GM23248 (cell line): ENCODE results near the gene NF1. TPM values are rescaled to one million over a fixed set of nuclear protein-coding genes. Genes with fewer than 3 reads are reported as not detected.
"Not testable (repeated sequence)": the region's sequence is repeated elsewhere in the genome, so short reads cannot be mapped to it uniquely, and the experiment has no call there.

Experiments used
- DNase-seq: peaks from one replicate; pipeline ENCODE4 v3.0.0-alpha.2; 2015
- H2AFZ ChIP-seq: fragments of 200-600 bp; sonication (generic); 2 replicates; pipeline ENCODE4 v1.6.1; 2016; ENCODE audit warnings: antibody characterized with exemption
- H3F3A ChIP-seq: fragments of 200-600 bp; sonication (generic); 2 replicates; pipeline ENCODE4 v1.6.1; 2016; ENCODE audit warnings: mild to moderate bottlenecking, antibody characterized with exemption, mixed run types; ENCODE audit not compliant: insufficient read depth
- H3K27ac ChIP-seq: fragments of 200-600 bp; sonication (generic); 2 replicates; pipeline ENCODE4 v1.5.1; 2016; ENCODE audit warnings: mild to moderate bottlenecking
- H3K27me3 ChIP-seq: fragments of 200-600 bp; sonication (generic); replicated peaks from 2 replicates; pipeline ENCODE4 v1.6.1; 2016; ENCODE audit warnings: mild to moderate bottlenecking; ENCODE audit not compliant: insufficient read depth
- H3K36me3 ChIP-seq: fragments of 200-600 bp; sonication (generic); 2 replicates; pipeline ENCODE4 v1.6.1; 2016; ENCODE audit warnings: low read depth, mild to moderate bottlenecking
- H3K4me1 ChIP-seq: fragments of 200-600 bp; sonication (generic); 2 replicates; pipeline ENCODE4 v1.6.1; 2016; ENCODE audit warnings: mild to moderate bottlenecking; ENCODE audit not compliant: insufficient read depth
- H3K4me2 ChIP-seq: fragments of 200-600 bp; sonication (generic); one replicate; pipeline ENCODE4 v1.6.1; 2016; ENCODE audit warnings: mild to moderate bottlenecking; ENCODE audit not compliant: unreplicated experiment
- H3K4me3 ChIP-seq: fragments of 200-600 bp; sonication (generic); 2 replicates; pipeline ENCODE4 v1.5.1; 2016; ENCODE audit warnings: mild to moderate bottlenecking
- H3K79me2 ChIP-seq: fragments of 200-600 bp; sonication (generic); 2 replicates; pipeline ENCODE4 v1.6.1; 2016; ENCODE audit warnings: mild to moderate bottlenecking; ENCODE audit not compliant: insufficient read depth
- H3K9ac ChIP-seq: fragments of 200-600 bp; sonication (generic); 2 replicates; pipeline ENCODE4 v1.6.1; 2016; ENCODE audit warnings: mild to moderate bottlenecking
- H3K9me2 ChIP-seq: fragments of 200-600 bp; sonication (generic); 2 replicates; pipeline ENCODE4 v1.6.1; 2016; ENCODE audit warnings: mixed run types, mild to moderate bottlenecking, moderate library complexity; ENCODE audit not compliant: insufficient read depth
- H3K9me3 ChIP-seq: fragments of 200-600 bp; sonication (generic); one replicate; pipeline ENCODE4 v1.6.1; 2017; ENCODE audit warnings: low read depth
- H4K20me1 ChIP-seq: fragments of 200-600 bp; sonication (generic); 2 replicates; pipeline ENCODE4 v1.6.0; 2016; ENCODE audit not compliant: insufficient read depth
- EZH2 ChIP-seq: fragments of 200-600 bp; sonication (generic); IDR thresholded peaks from 2 replicates; pipeline ENCODE4 v1.6.1; 2018; ENCODE audit warnings: antibody characterized with exemption, mild to moderate bottlenecking; ENCODE audit not compliant: insufficient read depth, poor library complexity, severe bottlenecking
- EZH2phosphoT487 ChIP-seq: fragments of 200-600 bp; sonication (generic); IDR thresholded peaks from 2 replicates; pipeline ENCODE4 v1.6.1; 2018; ENCODE audit warnings: antibody characterized with exemption, moderate library complexity, mild to moderate bottlenecking, low read depth; ENCODE audit not compliant: insufficient read depth
- WGBS, 2 experiments: methylation state at CpG; one replicate each; pipeline ENCODE4 v1.1.6; 2015 to 2017; ENCODE audit warnings: low lambda C conversion rate in 2 of 2, low coverage in 1 of 2; ENCODE audit errors: missing lambda C conversion rate in 2 of 2; 5-methylcytosine and 5-hydroxymethylcytosine counted together
- in situ Hi-C: fragments of 300-500 bp; cut with MboI; formaldehyde crosslinking; loops from 2 replicates; pipeline ENCODE4 v1.15.0; 2020
- polyA plus RNA-seq: library from polyadenylated mRNA; unstranded; fragments of >200 nt; fragmentation: Nextera tagmentation; extraction: Ambion mirVana; gene quantifications from 2 replicates; pipeline ENCODE4 v1.2.1, GENCODE V29; 2016
- total RNA-seq: library from RNA; depleted of rRNA; stranded (reverse); fragments of >200 nt; shearing (Covaris generic); gene quantifications from 2 replicates; pipeline ENCODE4 v1.2.3, GENCODE V29; 2014

The NF1 gene
- total and polyA plus RNA-seq, 2 experiments from 2014 or later = 6.1 to 24.4 TPM

- no peaks in the 10 kb centered on the region for H4K20me1 ChIP-seq
- H3K27ac ChIP-seq = no peak overlapping the region
- H3K79me2 ChIP-seq = 0 out of 2 replicates have a peak, but pooled peaks cover 2% of the 10 kb centered on the region
- H3K27me3 ChIP-seq = no peaks in the 10 kb centered on the region
- H3K9ac ChIP-seq = no peak overlapping the region
- no peak overlapping the region for H3K4me3 ChIP-seq
- H3K4me1 ChIP-seq = peaks cover 16% of the 10 kb centered on the region
- H3K36me3 ChIP-seq = no peaks in the 10 kb centered on the region
- H3K9me2 ChIP-seq = no peaks in the 10 kb centered on the region
- no peak for TF ChIP-seq EZH2
- TF ChIP-seq EZH2phosphoT487 = no peak
- no peak for DNase-seq
- peaks cover 17% of the 10 kb centered on the region for H3F3A ChIP-seq
- no peaks in the 10 kb centered on the region for H3K9me3 ChIP-seq
- no peak overlapping the region for H3K4me2 ChIP-seq
- H2AFZ ChIP-seq = no peak overlapping the region
- in situ Hi-C loops = no loop called here
- 97 to 99% methylated on average over 3 of the region's 3 CpGs for WGBS, 2 experiments
These were observed 216.7 kb downstream of the NF1 start for GRCh38 chr17:31311526-31311925.

- H3K27me3 ChIP-seq, H3K9ac ChIP-seq, in situ Hi-C loops, H3K4me2 ChIP-seq, H2AFZ ChIP-seq, H4K20me1 ChIP-seq, H3K79me2 ChIP-seq, H3K4me3 ChIP-seq, H3K36me3 ChIP-seq, DNase-seq, H3K27ac ChIP-seq, H3K9me3 ChIP-seq, H3K9me2 ChIP-seq: not testable (repeated sequence)
- Histone ChIP-seq H3F3A (peaks cover 17% of the 10 kb centered on the region), H3K4me1 (peaks cover 16% of the 10 kb centered on the region)
- 83 to 85% methylated on average over 7 of the region's 7 CpGs for WGBS, 2 experiments
These were observed 217.4 kb downstream of the NF1 start for GRCh38 chr17:31312223-31312622.

GRCh38 chr17:31313982-31314781 is 219.4 kb downstream of the NF1 start, which contains the start of gene EVI2B:
EVI2B (minus strand) TSS chr17:31314054; CDS start chr17:31305609, 8,445 bp downstream.
- peaks cover 17% of the 10 kb centered on the region for H3F3A ChIP-seq
- H3K4me3 ChIP-seq = peak within 1 kb of the TSS; percentile 17
- no peak within 1 kb of the TSS for H2AFZ ChIP-seq
- H3K27ac ChIP-seq = peak within 1 kb of the TSS; percentile 48
- no peaks in the 10 kb centered on the region for H3K36me3 ChIP-seq
- H3K9ac ChIP-seq = no peak within 1 kb of the TSS
- H3K79me2 ChIP-seq = 0 out of 2 replicates have a peak, but pooled peaks cover 6% of the 10 kb centered on the region
- in situ Hi-C loops = no loop called here
- no peaks in the 10 kb centered on the region for H3K9me2 ChIP-seq
- DNase-seq = peak; percentile 77
- TF ChIP-seq EZH2phosphoT487 (no peak), EZH2 (no peak)
- H3K9me3 ChIP-seq = no peaks in the 10 kb centered on the region
- peak within 1 kb of the TSS; percentile 81 for H3K4me2 ChIP-seq
- 32 to 36% methylated on average over 3 of the region's 3 CpGs for WGBS, 2 experiments
- no peaks in the 10 kb centered on the region for H4K20me1 ChIP-seq
- no peaks in the 10 kb centered on the region for H3K27me3 ChIP-seq
- H3K4me1 ChIP-seq = peaks cover 16% of the 10 kb centered on the region

GRCh38 chr17:31314782-31315100 is 220.0 kb downstream of the NF1 start:
- Histone ChIP-seq H3K9ac (no peak overlapping the region), H3K4me1 (peaks cover 16% of the 10 kb centered on the region), H3K9me2 (no peaks in the 10 kb centered on the region), H3K27me3 (no peaks in the 10 kb centered on the region), H3F3A (peaks cover 17% of the 10 kb centered on the region), H3K9me3 (no peaks in the 10 kb centered on the region), H4K20me1 (no peaks in the 10 kb centered on the region), H3K36me3 (no peaks in the 10 kb centered on the region), H2AFZ (no peak overlapping the region), H3K4me3 (no peak overlapping the region), H3K27ac (peak overlapping the region; percentile 48), H3K79me2 (0 out of 2 replicates have a peak, but pooled peaks cover 6% of the 10 kb centered on the region), H3K4me2 (no peak overlapping the region)
- in situ Hi-C loops = no loop called here
- no peak for DNase-seq
- TF ChIP-seq EZH2 (no peak), EZH2phosphoT487 (no peak)
- 95 to 97% methylated on average over 3 of the region's 3 CpGs for WGBS, 2 experiments
